ENCODE data around the gene GFRA4.

The GFRA4 gene

GRCh38 chr20:3655131-3655405 is 8.1 kb downstream of the GFRA4 start:
- no peak for DNase-seq

GRCh38 chr20:3654326-3655130 is 8.7 kb downstream of the GFRA4 start:
- no peak for DNase-seq

GRCh38 chr20:3653921-3654320 is 9.3 kb downstream of the GFRA4 start:
- DNase-seq = no peak

- no peak for DNase-seq
Observed at GRCh38 chr20:3652676-3653596, 10.3 kb downstream of the GFRA4 start.

- no peak for DNase-seq
Observed at GRCh38 chr20:3652221-3652620, 11.0 kb downstream of the GFRA4 start.

- DNase-seq = no peak
Observed at GRCh38 chr20:3651204-3651962, 11.8 kb downstream of the GFRA4 start.

- DNase-seq = no peak
Observed at GRCh38 chr20:3648951-3649350, 14.2 kb downstream of the GFRA4 start.

GRCh38 chr20:3647473-3647872 is 15.7 kb downstream of the GFRA4 start:
- DNase-seq = no peak

- no peak for DNase-seq
Observed at GRCh38 chr20:3646651-3647050, 16.5 kb downstream of the GFRA4 start.

- no peak for DNase-seq
Observed at GRCh38 chr20:3646067-3646440, 17.1 kb downstream of the GFRA4 start.

- DNase-seq = no peak
Observed at GRCh38 chr20:3645309-3646066, 17.7 kb downstream of the GFRA4 start.

- DNase-seq = no peak
Observed at GRCh38 chr20:3640259-3640658, 22.9 kb downstream of the GFRA4 start.

GRCh38 chr20:3635346-3635745 is 27.9 kb downstream of the GFRA4 start:
- no peak for DNase-seq

GRCh38 chr20:3633913-3634478 is 29.2 kb downstream of the GFRA4 start:
- no peak for DNase-seq

- no peak for DNase-seq
Observed at GRCh38 chr20:3632311-3633004, 30.7 kb downstream of the GFRA4 start.

- DNase-seq = no peak
Observed at GRCh38 chr20:3631534-3631933, 31.7 kb downstream of the GFRA4 start.

GRCh38 chr20:3630429-3630828 is 32.8 kb downstream of the GFRA4 start:
- no peak for DNase-seq

GRCh38 chr20:3629893-3630292 is 33.3 kb downstream of the GFRA4 start:
- no peak for DNase-seq

- no peak for DNase-seq
Observed at GRCh38 chr20:3628502-3629314, 34.5 kb downstream of the GFRA4 start.
